HG03097 (cell line): Measurements from ENCODE around the gene CCT8L2.
"Not testable (repeated sequence)": the region's sequence is repeated elsewhere in the genome, so short reads cannot be mapped to it uniquely, and the experiment has no call there.

Experiments
- ATAC-seq: cut with Tn5 transposase; IDR thresholded peaks from one replicate; pipeline ENCODE4 v1.9.1; 2021; ENCODE audit not compliant: unreplicated experiment, low FRiP score

The CCT8L2 gene

GRCh38 chr22:16592710-16593109, at the start of gene CCT8L2:
TSS of gene CCT8L2 (minus strand) at chr22:16592810. CDS start at chr22:16592550, 260 bp downstream.
- ATAC-seq, result not testable (repeated sequence)

- ATAC-seq, result not testable (repeated sequence)
Measured at GRCh38 chr22:16635442-16635841, 42.8 kb upstream of the CCT8L2 start.

DNA sequence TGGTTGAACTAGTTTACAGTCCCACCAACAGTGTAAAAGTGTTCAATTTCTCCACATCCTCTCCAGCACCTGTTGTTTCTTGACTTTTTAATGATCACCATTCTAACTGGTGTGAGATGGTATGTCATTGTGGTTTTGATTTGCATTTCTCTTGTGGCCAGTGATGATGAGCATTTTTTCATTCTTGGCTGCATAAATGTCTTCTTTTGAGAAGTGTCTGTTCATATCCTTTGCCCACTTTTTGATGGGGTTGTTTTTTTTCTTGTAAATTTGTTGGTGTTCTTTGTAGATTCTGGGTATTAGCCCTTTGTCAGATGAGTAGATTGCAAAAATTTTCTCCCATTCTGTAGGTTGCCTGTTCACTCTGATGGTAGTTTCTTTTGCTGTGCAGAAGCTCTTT, 41.5 kb upstream of the CCT8L2 start:
- not testable (repeated sequence) for ATAC-seq

- not testable (repeated sequence) for ATAC-seq
Measured at GRCh38 chr22:16628476-16628875, 35.9 kb upstream of the CCT8L2 start.

GRCh38 chr22:16625018-16625417, 32.4 kb upstream of the CCT8L2 start:
- ATAC-seq, result not testable (repeated sequence)

DNA sequence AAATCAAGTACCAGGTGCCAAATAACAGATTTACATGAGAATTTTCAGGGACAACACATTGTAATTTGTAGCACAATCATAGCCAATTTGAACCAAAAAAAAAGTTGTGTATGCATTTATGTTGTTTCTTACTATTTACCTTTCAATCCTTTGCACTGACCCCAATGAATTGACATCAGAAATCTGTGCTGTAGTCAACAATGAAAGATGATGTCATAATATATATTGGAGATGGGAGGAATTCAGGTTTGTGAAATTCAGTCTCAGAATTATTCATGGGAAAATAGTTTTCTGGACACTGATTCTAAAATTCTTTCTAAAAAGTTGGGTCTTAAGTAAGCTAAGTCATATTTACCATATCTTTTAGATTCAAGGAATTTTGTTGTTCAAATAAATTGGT, 31.0 kb upstream of the CCT8L2 start:
- ATAC-seq, result not testable (repeated sequence)

DNA sequence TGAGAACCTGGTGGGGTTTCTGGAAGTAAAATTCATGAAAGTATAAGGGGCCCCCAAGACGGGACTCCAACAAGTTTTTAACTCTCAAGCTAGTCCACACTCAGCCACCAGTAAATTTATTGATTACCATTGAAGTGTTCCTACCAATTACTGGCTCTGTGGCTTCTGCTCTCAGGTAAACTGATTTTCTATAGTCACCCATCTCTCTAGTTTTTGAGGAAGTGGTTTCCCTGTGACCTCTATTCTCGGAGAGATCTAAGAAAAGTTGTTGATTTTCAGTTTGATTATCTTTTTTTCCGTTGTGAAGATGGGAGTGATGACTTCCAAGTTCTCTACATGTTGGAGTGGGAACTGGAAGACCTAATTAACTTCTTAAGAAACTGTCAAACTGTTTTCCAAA, 24.9 kb upstream of the CCT8L2 start:
- ATAC-seq, result not testable (repeated sequence)

- not testable (repeated sequence) for ATAC-seq
Measured at GRCh38 chr22:16616390-16616938, 23.9 kb upstream of the CCT8L2 start.

DNA sequence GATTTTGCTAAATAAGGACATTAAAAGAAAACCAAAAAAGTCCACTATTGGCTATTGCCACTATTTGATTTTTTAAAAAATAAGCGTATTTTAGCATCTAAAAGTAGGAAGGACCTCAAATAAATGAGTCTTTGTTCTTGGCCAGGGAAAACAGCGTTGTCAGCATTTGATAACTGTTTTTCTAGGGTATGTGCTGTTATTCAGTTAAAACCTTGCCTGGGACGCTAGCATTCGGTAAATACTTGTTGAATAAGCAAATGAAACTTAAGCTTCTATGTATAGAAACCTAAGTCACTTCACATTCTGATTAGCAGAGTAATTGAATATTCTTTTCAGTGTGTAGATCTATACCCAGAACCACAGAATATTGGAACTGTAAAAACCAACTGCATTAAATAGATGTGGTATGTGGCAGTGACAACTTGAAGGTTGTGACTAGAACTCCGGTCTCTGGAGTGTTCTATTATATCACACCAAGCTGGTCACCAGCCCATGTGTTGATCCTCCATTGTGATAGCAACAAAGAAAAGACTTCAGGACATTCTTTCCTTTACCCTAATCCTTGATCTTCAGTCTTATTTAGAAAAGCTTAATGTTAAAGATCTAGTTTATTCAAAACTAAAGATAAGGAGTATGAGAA, 23.1 kb upstream of the CCT8L2 start:
- not testable (repeated sequence) for ATAC-seq

- ATAC-seq, result no peak
Measured at GRCh38 chr22:16609548-16610261, 17.1 kb upstream of the CCT8L2 start.

DNA sequence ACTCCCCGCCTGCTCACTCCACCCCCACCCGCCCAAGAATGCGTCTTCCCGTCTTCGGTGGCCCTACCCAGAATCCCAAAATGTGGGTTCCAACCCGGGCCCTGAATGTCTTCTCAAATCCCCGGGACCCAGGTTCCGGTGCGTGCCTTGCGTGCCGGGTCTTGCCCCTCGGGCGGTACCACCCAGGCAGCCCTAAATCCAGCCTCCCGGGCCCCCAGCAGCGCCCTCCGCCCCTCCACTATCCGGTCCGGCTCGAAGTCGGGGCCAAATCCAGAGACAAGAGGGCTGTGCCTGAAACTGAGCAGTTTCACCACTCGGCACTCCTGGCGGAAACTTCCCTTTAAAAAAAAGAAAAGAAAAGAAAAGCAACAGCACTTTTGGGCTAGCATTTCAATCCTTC, 16.3 kb upstream of the CCT8L2 start:
- no peak for ATAC-seq

GRCh38 chr22:16604257-16604998, 11.8 kb upstream of the CCT8L2 start:
- ATAC-seq, result not testable (repeated sequence)

DNA sequence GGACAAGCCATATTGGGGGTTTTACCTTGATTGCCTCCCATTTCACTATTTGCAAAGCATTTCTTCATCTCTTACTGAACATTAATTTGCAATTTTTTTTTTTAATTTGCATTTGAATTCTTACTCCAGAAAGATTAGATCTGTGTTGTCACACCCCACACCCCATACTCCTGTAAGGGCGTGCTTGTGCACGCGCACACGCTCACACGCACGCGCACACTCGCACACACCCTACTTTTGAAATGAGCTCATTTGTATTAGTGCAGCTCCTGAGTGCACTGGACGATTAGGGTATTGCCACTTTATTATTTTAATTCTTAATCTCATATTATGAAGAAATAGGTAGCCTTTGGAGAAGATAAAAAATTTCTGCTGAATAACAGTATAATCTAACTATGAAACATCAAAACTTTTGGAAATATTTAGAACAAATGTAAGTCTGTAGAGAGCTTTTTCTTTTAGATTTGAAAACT, 11.2 kb upstream of the CCT8L2 start:
- ATAC-seq, result not testable (repeated sequence)

DNA sequence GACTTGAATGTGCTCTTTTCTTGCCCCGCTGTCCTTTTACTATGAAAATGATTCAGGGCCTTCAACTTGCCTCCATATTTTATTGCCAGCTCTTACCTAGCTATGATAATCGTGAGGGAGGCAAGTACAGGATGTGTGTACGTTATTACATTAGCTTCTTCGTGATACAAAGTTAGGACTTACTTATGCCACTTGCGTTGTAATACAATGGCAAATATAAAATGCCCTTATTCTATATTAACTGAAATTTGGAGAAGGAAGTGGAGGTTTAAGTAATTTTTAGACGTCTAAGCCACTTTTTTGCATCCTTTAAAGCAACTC, 10.8 kb upstream of the CCT8L2 start:
- no peak for ATAC-seq

- not testable (repeated sequence) for ATAC-seq
Measured at GRCh38 chr22:16602728-16603447, 10.3 kb upstream of the CCT8L2 start.

GRCh38 chr22:16602224-16602727, 9.7 kb upstream of the CCT8L2 start:
- not testable (repeated sequence) for ATAC-seq

DNA sequence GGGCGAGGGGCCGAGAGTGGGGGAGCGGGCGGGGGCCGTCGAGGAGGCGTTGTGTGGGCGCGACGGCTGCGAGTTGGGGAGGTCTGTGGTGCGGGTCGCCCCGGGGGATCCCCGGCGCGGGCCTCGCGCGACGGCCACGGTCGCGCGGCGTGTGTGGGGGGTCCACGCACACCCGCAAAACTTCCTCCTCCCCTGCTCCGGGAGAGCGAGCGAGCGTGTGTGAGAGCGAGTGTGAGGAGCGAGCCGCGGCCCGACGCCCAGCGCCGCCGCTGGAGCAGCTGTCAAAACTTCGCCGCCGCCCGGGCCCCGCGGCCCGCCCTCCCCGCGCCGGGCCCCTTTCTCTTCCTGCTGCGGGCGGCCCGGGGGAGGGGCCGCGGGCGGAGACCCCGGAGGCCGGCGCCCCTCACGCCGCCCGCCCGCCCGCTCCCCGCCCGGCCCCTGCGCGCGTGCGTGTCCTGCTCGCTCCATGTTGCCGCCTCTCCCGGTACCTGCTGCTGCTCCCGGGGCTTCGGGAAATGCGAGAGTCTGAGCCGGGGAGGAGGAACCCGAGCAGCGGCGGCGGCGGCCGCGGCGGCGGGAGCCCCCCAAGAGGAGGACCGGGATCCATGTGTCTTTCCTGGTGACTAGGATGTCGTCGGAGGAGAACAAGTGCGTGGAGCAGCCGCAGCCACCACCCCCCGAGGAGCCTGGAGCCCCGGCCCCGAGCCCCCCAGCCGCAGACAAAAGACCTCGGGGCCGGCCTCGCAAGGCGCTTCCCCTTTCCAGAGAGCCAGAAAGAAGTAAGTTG, 9.0 kb upstream of the CCT8L2 start:
- ATAC-seq, result no peak

- not testable (repeated sequence) for ATAC-seq
Measured at GRCh38 chr22:16600644-16601436, 8.2 kb upstream of the CCT8L2 start.

DNA sequence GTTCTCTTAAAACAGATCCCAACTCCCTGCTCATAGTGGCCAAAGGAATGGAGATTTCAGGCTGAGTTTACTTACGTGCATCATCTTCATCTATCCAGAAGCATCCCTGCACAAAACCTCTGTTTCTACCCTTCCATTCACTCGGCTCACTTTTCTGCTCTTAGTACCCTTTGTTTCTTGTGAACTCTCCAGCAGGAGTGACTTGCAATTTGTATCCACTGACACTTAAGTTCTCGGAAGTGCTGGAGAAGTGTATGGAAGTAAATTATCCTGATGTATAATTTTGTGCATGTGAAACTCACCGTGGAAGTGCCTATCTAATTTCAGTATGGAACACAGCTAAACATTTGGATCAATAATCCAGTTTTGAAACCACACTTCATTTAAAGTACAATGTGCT, 7.0 kb upstream of the CCT8L2 start:
- ATAC-seq, result not testable (repeated sequence)
